Stimulated activated CD8-positive, alpha-beta memory T cell treated with anti-CD3 and anti-CD28 coated beads, Interleukin-2, amount 100 ng/mL, for 1 hour (primary cell): ENCODE data around the gene TMOD3.

ENCODE experiments used
- DNase-seq, 2 donors: peaks; one replicate each; pipeline ENCODE4 v3.0.0-alpha.2; 2020; ENCODE audit warnings: low read depth in 2 of 2

TMOD3 gene

GRCh38 chr15:51828621-51829375 is 655 bp upstream of the TMOD3 start:
- DNase-seq: no peak

GRCh38 chr15:51830276-51830806 is 888 bp downstream of the TMOD3 start:
- DNase-seq: no peak

GRCh38 chr15:51833772-51834171 is 4.3 kb downstream of the TMOD3 start:
- no peak for DNase-seq

GRCh38 chr15:51837792-51838251 is 8.4 kb downstream of the TMOD3 start:
- DNase-seq: no peak

GRCh38 chr15:51838270-51838669 is 8.8 kb downstream of the TMOD3 start:
- no peak for DNase-seq

GRCh38 chr15:51840692-51841091 is 11.2 kb downstream of the TMOD3 start:
- DNase-seq: no peak

- no peak for DNase-seq
Measured at GRCh38 chr15:51841406-51842040, 12.1 kb downstream of the TMOD3 start.

GRCh38 chr15:51842265-51842664 is 12.8 kb downstream of the TMOD3 start:
- DNase-seq: no peak

GRCh38 chr15:51842852-51843737 is 13.6 kb downstream of the TMOD3 start:
- DNase-seq: no peak

GRCh38 chr15:51844747-51845426 is 15.4 kb downstream of the TMOD3 start:
- no peak for DNase-seq

- no peak for DNase-seq
Measured at GRCh38 chr15:51846066-51846462, 16.6 kb downstream of the TMOD3 start.

- no peak for DNase-seq
Measured at GRCh38 chr15:51846463-51847230, 17.2 kb downstream of the TMOD3 start.

GRCh38 chr15:51848811-51849210 is 19.4 kb downstream of the TMOD3 start:
- DNase-seq: no peak

- DNase-seq: no peak
Measured at GRCh38 chr15:51849860-51850259, 20.4 kb downstream of the TMOD3 start.

GRCh38 chr15:51853998-51854397 is 24.5 kb downstream of the TMOD3 start:
- DNase-seq: no peak

GRCh38 chr15:51855612-51856011 is 26.2 kb downstream of the TMOD3 start:
- DNase-seq: no peak

GRCh38 chr15:51856714-51857380 is 27.4 kb downstream of the TMOD3 start:
- DNase-seq: no peak

- peak; percentile 21 to 32 for DNase-seq
Measured at GRCh38 chr15:51861557-51862359, 32.3 kb downstream of the TMOD3 start.

- DNase-seq: no peak
Measured at GRCh38 chr15:51863131-51863530, 33.7 kb downstream of the TMOD3 start.
